ENCODE data around the gene DRAXIN.

The DRAXIN gene

DNA sequence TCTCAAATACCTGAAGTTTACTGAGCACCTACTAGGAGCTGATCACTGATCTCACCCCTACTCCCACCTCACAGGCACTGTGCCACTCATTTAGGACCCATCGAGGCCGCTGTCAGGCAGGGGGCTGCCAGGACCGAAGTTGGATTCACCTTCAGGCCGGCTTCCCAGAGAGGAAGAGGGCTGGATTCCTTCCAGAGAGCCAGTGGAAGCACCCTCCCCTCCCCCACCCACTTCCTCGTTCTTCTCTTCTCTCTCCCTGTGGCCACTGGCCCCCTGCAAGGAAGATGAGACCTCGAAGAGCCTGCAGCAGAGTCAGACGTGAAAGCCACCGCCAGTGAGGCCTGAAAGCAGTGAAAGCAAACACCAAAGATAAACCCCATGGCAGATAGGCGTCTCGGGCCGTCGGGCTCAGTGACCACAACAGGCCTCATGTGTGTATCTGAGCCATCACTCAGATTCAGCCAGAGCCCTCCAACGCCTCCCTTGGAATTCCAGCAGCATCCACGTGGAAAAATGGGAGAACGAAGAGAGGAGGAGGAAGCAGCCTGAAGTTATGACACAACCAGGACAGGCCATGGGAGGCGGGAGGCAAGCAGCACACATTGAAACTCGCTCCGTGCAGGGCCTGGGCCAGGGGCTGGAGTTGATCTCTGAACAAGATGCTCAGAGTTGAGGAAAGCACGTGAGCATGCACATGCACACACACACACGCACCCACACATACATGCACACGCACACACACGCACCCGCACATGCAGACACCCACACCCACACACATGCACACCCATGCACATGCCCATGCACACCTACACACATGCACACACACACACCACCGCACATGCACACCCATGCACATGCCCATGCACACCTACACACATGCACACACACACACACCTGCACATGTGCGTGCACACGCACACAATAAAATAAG lies 38.3 kb downstream of the DRAXIN start:
- TF ChIP-seq CTCF (IDR thresholded peaks at IDR 0.05), result no peak

- TF ChIP-seq CTCF (IDR thresholded peaks at IDR 0.05), result no peak
These were observed 39.0 kb downstream of the DRAXIN start for GRCh38 chr1:11730429-11730891.

GRCh38 chr1:11731691-11732283 lies 40.3 kb downstream of the DRAXIN start:
- no peak for TF ChIP-seq CTCF (IDR thresholded peaks at IDR 0.05)

DNA sequence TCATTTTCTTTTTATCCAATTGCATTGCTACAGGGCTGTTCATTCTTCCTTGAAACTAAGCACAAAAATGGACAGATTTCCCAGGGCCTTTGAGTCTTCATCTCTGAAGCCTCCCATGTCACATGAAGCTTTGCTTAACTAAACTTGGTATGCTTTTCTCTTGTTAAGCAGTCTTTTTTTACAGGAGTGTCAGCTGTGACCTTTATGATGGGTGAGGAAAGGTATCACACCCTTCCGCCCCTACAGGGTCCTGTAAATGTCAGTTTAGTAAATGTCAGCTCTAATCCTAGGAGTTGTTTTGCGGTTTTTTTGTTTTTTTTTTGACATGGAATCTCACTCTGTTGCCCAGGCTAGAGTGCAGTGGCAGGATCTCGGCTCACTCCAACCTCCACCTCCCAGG lies 41.8 kb downstream of the DRAXIN start:
- TF ChIP-seq CTCF (IDR thresholded peaks at IDR 0.05), result no peak

DNA sequence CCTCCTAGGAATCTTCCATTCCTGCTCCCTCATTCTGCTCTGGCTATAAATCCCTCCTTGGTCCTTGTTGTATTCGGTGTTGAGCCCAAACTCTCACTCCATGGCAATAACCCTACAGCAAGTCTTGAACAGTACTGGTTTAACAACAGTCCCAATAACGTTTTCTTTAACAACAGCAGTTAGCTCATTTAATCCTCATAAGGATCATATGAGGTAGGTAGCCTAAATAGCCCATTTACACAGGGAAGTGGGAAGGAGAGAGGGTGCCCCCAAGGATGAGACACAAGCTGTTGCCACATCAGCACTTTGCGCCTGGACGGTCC lies 44.0 kb downstream of the DRAXIN start:
- TF ChIP-seq CTCF (IDR thresholded peaks at IDR 0.05), result no peak

- no peak for TF ChIP-seq CTCF (IDR thresholded peaks at IDR 0.05)
These were observed 44.6 kb downstream of the DRAXIN start, which contains the start of gene AGTRAP for GRCh38 chr1:11735854-11736745. AGTRAP (plus strand) TSS chr1:11736136; CDS start chr1:11736209, 73 bp downstream.
